Parathyroid adenoma (tissue), 2 donors: Measurements from ENCODE around the gene RGS18.

ENCODE experiments used
- H2AFZ ChIP-seq: fragments of 300-600 bp; sonication (generic); one replicate; pipeline ENCODE4 v1.7.0; 2017; ENCODE audit warnings: antibody characterized with exemption, mild to moderate bottlenecking
- H3K27ac ChIP-seq: fragments of 300-600 bp; sonication (generic); one replicate; pipeline ENCODE4 v1.7.0; 2017
- H3K27me3 ChIP-seq: fragments of 300-600 bp; sonication (generic); one replicate; pipeline ENCODE4 v1.7.0; 2017; ENCODE audit warnings: low read length; ENCODE audit not compliant: control insufficient read depth, insufficient read depth
- H3K36me3 ChIP-seq: fragments of 300-600 bp; sonication (generic); one replicate; pipeline ENCODE4 v1.7.0; 2017; ENCODE audit warnings: low read length; ENCODE audit not compliant: control insufficient read depth, insufficient read depth
- H3K4me1 ChIP-seq: fragments of 300-600 bp; sonication (generic); one replicate; pipeline ENCODE4 v1.7.0; 2017; ENCODE audit warnings: control low read depth
- H3K4me2 ChIP-seq: fragments of 300-600 bp; sonication (generic); one replicate; pipeline ENCODE4 v1.7.0; 2017; ENCODE audit warnings: low read length
- H3K4me3 ChIP-seq: fragments of 300-600 bp; sonication (generic); one replicate; pipeline ENCODE4 v1.7.0; 2017; ENCODE audit warnings: low read depth, low read length
- H3K79me2 ChIP-seq: fragments of 300-600 bp; sonication (generic); one replicate; pipeline ENCODE4 v1.7.0; 2017; ENCODE audit warnings: control low read depth
- H3K9ac ChIP-seq: fragments of 300-600 bp; sonication (generic); one replicate; pipeline ENCODE4 v1.7.0; 2017; ENCODE audit warnings: mild to moderate bottlenecking
- H3K9me3 ChIP-seq: fragments of 300-600 bp; sonication (generic); one replicate; pipeline ENCODE4 v1.7.0; 2017; ENCODE audit warnings: low read length; ENCODE audit not compliant: control insufficient read depth
- TF ChIP-seq, protein P1 (sequence below): fragments of 300-600 bp; sonication (generic); IDR thresholded peaks from one replicate; pipeline ENCODE4 v1.7.0; 2017; ENCODE audit warnings: antibody characterized with exemption, mild to moderate bottlenecking
- donor health status: primary hyperparathyroidism.

Gene RGS18

DNA sequence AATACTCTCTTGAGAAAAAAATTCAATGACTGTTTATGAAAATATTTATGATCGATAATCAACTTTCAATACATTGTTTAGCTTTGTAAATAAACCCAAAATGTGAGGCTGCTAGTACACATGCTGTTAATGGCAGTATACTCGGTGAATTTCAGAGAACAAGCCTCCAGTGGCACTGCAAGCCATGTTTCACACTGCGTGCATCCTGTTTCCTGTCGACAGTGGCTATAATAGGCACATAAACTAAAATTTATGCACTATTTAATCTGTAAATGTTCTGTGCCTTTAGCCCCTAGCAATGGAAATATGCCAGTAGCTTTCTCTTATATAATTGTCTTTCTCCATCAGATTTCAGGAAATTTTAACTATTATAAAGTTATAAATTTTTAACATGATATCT, 26.3 kb upstream of the RGS18 start:
- TF ChIP-seq, protein P1, sequence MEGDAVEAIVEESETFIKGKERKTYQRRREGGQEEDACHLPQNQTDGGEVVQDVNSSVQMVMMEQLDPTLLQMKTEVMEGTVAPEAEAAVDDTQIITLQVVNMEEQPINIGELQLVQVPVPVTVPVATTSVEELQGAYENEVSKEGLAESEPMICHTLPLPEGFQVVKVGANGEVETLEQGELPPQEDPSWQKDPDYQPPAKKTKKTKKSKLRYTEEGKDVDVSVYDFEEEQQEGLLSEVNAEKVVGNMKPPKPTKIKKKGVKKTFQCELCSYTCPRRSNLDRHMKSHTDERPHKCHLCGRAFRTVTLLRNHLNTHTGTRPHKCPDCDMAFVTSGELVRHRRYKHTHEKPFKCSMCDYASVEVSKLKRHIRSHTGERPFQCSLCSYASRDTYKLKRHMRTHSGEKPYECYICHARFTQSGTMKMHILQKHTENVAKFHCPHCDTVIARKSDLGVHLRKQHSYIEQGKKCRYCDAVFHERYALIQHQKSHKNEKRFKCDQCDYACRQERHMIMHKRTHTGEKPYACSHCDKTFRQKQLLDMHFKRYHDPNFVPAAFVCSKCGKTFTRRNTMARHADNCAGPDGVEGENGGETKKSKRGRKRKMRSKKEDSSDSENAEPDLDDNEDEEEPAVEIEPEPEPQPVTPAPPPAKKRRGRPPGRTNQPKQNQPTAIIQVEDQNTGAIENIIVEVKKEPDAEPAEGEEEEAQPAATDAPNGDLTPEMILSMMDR = no peak
- Histone ChIP-seq H3K79me2 (no peaks in the 10 kb centered on the region), H2AFZ (no peak overlapping the region), H3K4me2 (no peak overlapping the region), H3K36me3 (no peaks in the 10 kb centered on the region), H3K4me1 (no peaks in the 10 kb centered on the region), H3K9ac (no peak overlapping the region), H3K4me3 (no peak overlapping the region), H3K27ac (no peak overlapping the region), H3K9me3 (no peaks in the 10 kb centered on the region), H3K27me3 (no peaks in the 10 kb centered on the region)

DNA sequence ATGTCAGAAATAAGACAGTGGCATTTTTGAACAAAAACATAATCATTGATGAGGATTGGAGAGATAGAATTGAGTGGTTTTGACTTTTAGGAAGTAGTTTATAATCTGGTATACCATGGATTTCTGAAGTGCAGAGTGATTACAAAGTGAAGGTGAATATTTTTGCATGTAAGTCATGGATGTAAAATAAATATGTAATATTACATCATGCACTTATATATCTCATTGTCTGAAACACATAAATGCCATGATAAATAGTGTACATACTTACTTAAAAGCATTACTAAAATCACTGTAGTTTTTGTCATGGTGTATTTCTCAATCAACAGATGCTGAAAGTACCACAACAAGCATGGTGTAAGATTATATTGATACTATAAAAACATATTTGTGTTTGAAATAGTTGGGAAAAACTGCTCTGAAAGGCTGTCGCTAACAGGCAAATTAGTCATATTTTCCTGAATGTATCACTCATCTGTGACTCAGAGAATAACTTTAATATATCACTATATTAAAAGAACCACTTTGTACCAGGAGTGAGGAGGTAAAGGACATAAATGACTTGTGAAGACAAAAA, 24.8 kb upstream of the RGS18 start:
- H3K79me2 ChIP-seq = no peaks in the 10 kb centered on the region
- no peak overlapping the region for H3K27ac ChIP-seq
- no peaks in the 10 kb centered on the region for H3K36me3 ChIP-seq
- no peak overlapping the region for H3K4me3 ChIP-seq
- TF ChIP-seq, protein P1 = no peak
- no peaks in the 10 kb centered on the region for H3K27me3 ChIP-seq
- H2AFZ ChIP-seq = no peak overlapping the region
- H3K9me3 ChIP-seq = no peaks in the 10 kb centered on the region
- no peak overlapping the region for H3K4me2 ChIP-seq
- H3K4me1 ChIP-seq = no peaks in the 10 kb centered on the region
- no peak overlapping the region for H3K9ac ChIP-seq

DNA sequence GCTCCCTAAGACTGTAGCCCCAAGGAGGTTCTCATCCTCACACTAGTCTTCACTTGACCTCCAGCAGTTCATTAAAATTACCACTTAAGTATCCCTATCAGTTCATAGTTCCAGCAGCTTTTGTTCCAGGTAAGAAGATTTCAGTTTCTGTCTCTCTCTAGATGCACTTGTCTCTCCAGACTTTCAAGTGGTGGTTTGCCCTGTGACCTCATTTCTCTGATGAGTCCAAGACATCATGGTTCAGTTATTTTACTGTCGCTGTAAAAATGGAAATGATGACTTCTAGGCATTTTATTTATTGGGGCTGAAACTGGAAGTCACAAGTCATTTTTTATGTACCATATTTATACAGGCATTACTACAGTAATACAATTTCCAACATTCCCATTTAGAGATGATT, 17.9 kb upstream of the RGS18 start:
- H3K27me3 ChIP-seq = no peaks in the 10 kb centered on the region
- no peak overlapping the region for H2AFZ ChIP-seq
- TF ChIP-seq, protein P1 = no peak
- no peak overlapping the region for H3K27ac ChIP-seq
- no peaks in the 10 kb centered on the region for H3K36me3 ChIP-seq
- H3K9me3 ChIP-seq = no peaks in the 10 kb centered on the region
- H3K4me3 ChIP-seq = no peak overlapping the region
- H3K79me2 ChIP-seq = no peaks in the 10 kb centered on the region
- no peaks in the 10 kb centered on the region for H3K4me1 ChIP-seq
- H3K9ac ChIP-seq = no peak overlapping the region
- no peak overlapping the region for H3K4me2 ChIP-seq

DNA sequence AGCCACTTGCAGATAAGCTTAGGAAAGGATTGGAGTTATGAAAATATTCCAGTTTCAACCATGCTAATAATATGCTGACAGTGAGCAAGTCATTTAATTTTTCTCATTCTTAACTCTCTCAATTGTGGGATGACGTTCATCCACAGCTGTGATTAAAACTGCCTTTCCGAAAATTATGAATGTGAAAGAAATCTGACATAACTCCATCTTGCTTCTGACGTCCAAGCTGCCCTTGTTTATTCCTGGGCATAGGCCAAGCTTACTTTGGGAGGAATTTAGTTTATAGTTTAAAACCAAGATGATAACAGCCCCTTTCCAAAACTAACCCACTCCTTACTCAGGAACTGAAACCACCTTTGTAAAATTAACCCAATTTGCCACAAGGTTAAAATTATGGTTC, 11.0 kb upstream of the RGS18 start:
- H2AFZ ChIP-seq = no peak overlapping the region
- H3K9ac ChIP-seq = no peak overlapping the region
- TF ChIP-seq, protein P1 = no peak
- H3K27me3 ChIP-seq = no peaks in the 10 kb centered on the region
- no peak overlapping the region for H3K4me2 ChIP-seq
- H3K79me2 ChIP-seq = no peaks in the 10 kb centered on the region
- no peaks in the 10 kb centered on the region for H3K36me3 ChIP-seq
- H3K9me3 ChIP-seq = no peaks in the 10 kb centered on the region
- no peak overlapping the region for H3K27ac ChIP-seq
- H3K4me3 ChIP-seq = no peak overlapping the region
- no peaks in the 10 kb centered on the region for H3K4me1 ChIP-seq

DNA sequence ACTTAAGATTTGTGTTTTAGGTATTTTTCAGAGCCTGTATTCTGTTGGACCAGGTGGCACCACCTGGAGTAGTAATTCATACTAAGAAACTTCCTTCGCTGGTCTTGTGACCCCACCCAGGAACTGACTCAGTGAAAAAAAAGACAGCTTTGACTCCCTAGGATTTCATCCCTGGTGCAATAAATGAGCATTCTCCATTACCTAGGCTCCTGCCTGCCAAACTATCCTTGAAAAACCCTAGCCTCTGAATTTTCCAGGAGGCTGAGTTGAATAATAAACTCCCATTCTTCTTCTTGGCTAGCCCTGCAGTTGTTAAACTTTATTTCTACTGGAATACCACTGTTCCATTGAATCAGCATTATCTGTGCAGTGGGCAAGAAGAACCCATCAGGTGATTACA, 10.6 kb upstream of the RGS18 start:
- Histone ChIP-seq H3K4me3 (no peak overlapping the region), H2AFZ (no peak overlapping the region), H3K9me3 (no peaks in the 10 kb centered on the region), H3K4me1 (no peaks in the 10 kb centered on the region), H3K36me3 (no peaks in the 10 kb centered on the region), H3K27me3 (no peaks in the 10 kb centered on the region), H3K27ac (no peak overlapping the region), H3K4me2 (no peak overlapping the region), H3K79me2 (no peaks in the 10 kb centered on the region), H3K9ac (no peak overlapping the region)
- TF ChIP-seq, protein P1 = no peak
